KBM-7 (cell line): ENCODE results near the gene SIM2.

ENCODE experiments used
- DNase-seq: peaks from one replicate; pipeline ENCODE4 v3.0.0-alpha.2; 2015
- in situ Hi-C: fragments of 300-500 bp; cut with MboI; formaldehyde crosslinking; loops from 2 replicates; pipeline ENCODE4 v1.14.3; 2020; ENCODE audit warnings: low sequenced_read_pairs, low pct_unique_long_range_greater_than_20kb, mixed read lengths

Gene SIM2

GRCh38 chr21:36708286-36709029, 9.5 kb downstream of the SIM2 start:
- in situ Hi-C loops: no loop called here
- no peak for DNase-seq

GRCh38 chr21:36709030-36709867, 10.3 kb downstream of the SIM2 start:
- in situ Hi-C loops: no loop called here
- no peak for DNase-seq

GRCh38 chr21:36709868-36710728, 11.2 kb downstream of the SIM2 start:
- in situ Hi-C loops: no loop called here
- no peak for DNase-seq

GRCh38 chr21:36710729-36711048, 11.8 kb downstream of the SIM2 start:
- in situ Hi-C loops: no loop called here
- no peak for DNase-seq

GRCh38 chr21:36713746-36714145, 14.8 kb downstream of the SIM2 start:
- no peak for DNase-seq

GRCh38 chr21:36716387-36716786, 17.5 kb downstream of the SIM2 start:
- DNase-seq: no peak
- in situ Hi-C loops: no loop called here

More at GRCh38 chr21:36713746-36714145, 14.8 kb downstream of the SIM2 start:
- in situ Hi-C loops: no loop called here

GRCh38 chr21:36716836-36717235, 17.9 kb downstream of the SIM2 start:
- in situ Hi-C loops: no loop called here
- no peak for DNase-seq

- DNase-seq: no peak
- in situ Hi-C loops: no loop called here
Observed at GRCh38 chr21:36717976-36718375, 19.1 kb downstream of the SIM2 start.

GRCh38 chr21:36718951-36719501, 20.1 kb downstream of the SIM2 start:
- in situ Hi-C loops: no loop called here
- DNase-seq: no peak

- no peak for DNase-seq
- in situ Hi-C loops: no loop called here
Observed at GRCh38 chr21:36719614-36720013, 20.7 kb downstream of the SIM2 start.

GRCh38 chr21:36721817-36722216, 22.9 kb downstream of the SIM2 start:
- in situ Hi-C loops: no loop called here
- no peak for DNase-seq

GRCh38 chr21:36722370-36723368, 23.8 kb downstream of the SIM2 start:
- in situ Hi-C loops: no loop called here

GRCh38 chr21:36723371-36723881, 24.5 kb downstream of the SIM2 start:
- DNase-seq: no peak
- in situ Hi-C loops: no loop called here

More at GRCh38 chr21:36722370-36723368, 23.8 kb downstream of the SIM2 start:
- DNase-seq: no peak

GRCh38 chr21:36724660-36725059, 25.7 kb downstream of the SIM2 start:
- DNase-seq: no peak
- in situ Hi-C loops: no loop called here

- in situ Hi-C loops: no loop called here
- no peak for DNase-seq
Observed at GRCh38 chr21:36725793-36726386, 27.0 kb downstream of the SIM2 start.

- in situ Hi-C loops: no loop called here
- no peak for DNase-seq
Observed at GRCh38 chr21:36727866-36728265, 29.0 kb downstream of the SIM2 start.

GRCh38 chr21:36728371-36729111, 29.6 kb downstream of the SIM2 start:
- in situ Hi-C loops: no loop called here

More at GRCh38 chr21:36728371-36729111, 29.6 kb downstream of the SIM2 start:
- no peak for DNase-seq
